ENCODE results near the gene CYP4V2. TPM values are rescaled to one million over a fixed set of nuclear protein-coding genes. Genes with fewer than 3 reads are reported as not detected.

Gene CYP4V2
- total RNA-seq, 4 donors from 2014 or later: 1.4 to 18.1 (median 7.0) TPM

DNA sequence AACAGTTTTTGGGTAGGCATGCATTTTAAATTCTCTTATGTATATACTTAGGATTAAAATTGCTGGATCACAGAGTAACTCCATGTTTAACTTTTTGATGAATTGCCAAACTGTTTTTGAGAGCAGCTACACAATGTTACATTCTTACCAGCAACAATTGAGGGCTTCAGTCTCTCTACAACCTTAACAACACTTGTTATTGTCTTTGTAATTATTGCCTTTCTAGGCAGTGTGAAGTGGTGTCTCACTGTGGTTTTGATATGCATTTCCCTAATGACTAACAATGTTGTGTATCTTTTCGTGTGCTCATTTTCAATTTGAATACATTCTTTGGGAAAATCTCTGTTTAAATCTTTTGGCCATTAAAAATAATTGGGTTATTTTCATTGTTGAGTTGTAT lies 57.3 kb downstream of the CYP4V2 start:
- no peak for DNase-seq

DNA sequence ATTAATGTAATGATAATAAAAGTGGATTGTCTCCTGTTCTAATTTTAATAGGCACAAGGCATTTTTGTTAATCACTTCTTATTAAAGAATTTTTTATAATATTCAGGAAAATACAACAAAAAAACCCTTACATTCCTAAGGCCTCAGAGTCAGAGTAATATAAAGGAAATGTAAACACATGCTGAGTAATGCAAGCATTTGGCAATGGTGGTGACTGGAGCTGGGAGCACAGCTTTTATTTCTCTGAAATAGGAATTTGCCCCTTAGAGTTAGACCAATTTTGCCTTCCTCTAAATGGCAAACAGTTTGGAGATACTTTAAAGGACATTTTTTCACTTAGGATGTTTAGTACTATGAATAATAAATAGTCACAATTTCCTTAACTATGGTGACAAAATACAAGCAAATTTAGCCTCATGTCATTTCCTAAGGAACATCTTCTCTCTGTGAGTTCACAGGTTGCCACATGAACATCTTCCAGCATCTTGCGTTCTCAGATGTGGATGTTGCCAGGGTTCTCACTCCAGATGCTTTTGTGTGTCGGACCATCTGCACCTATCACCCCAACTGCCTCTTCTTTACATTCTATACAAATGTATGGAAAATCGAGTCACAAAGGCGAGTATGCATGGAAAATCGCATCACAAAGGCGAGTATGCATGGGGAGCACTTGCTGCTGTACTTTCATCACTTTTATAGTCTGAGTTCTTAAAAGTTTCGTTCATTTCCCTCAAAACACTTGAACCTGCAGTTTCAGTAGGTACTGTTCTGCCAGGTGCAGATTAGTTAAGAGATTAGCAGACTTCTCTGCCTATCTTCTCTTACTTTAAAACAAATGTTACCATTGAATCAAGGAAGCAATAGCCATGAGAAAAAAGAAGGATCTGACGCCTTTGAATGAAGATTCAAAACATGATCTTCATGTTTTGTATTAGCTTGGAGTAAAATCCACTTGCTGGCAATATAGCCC lies 58.7 kb downstream of the CYP4V2 start:
- 54 to 70% methylated on average over 8 of the region's 8 CpGs for WGBS, 2 donors
- TF ChIP-seq POLR2A (IDR thresholded peaks at IDR 0.05): no peak
- TF ChIP-seq, protein P1, sequence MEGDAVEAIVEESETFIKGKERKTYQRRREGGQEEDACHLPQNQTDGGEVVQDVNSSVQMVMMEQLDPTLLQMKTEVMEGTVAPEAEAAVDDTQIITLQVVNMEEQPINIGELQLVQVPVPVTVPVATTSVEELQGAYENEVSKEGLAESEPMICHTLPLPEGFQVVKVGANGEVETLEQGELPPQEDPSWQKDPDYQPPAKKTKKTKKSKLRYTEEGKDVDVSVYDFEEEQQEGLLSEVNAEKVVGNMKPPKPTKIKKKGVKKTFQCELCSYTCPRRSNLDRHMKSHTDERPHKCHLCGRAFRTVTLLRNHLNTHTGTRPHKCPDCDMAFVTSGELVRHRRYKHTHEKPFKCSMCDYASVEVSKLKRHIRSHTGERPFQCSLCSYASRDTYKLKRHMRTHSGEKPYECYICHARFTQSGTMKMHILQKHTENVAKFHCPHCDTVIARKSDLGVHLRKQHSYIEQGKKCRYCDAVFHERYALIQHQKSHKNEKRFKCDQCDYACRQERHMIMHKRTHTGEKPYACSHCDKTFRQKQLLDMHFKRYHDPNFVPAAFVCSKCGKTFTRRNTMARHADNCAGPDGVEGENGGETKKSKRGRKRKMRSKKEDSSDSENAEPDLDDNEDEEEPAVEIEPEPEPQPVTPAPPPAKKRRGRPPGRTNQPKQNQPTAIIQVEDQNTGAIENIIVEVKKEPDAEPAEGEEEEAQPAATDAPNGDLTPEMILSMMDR (IDR thresholded peaks at IDR 0.05): no peak

More for the DNA sequence above, 57.3 kb downstream of the CYP4V2 start:
- intact Hi-C loops (cut with DNase I): no loop called here
- H3K36me3 ChIP-seq: peaks cover 0 to 7% (median 0%) of the 10 kb centered on the region in 3 donors
- no peak overlapping the region for H3K4me3 ChIP-seq
- 42 to 75% methylated on average over 1 of the region's 1 CpG for WGBS, 2 donors
- H3K9me3 ChIP-seq: no peaks in the 10 kb centered on the region
- H3K27ac ChIP-seq: no peak overlapping the region
- H3K4me1 ChIP-seq: no peaks in the 10 kb centered on the region
- no peak for TF ChIP-seq POLR2A (IDR thresholded peaks at IDR 0.05)
- TF ChIP-seq, protein P1 (IDR thresholded peaks at IDR 0.05): no peak
- no peaks in the 10 kb centered on the region for H3K27me3 ChIP-seq

DNA sequence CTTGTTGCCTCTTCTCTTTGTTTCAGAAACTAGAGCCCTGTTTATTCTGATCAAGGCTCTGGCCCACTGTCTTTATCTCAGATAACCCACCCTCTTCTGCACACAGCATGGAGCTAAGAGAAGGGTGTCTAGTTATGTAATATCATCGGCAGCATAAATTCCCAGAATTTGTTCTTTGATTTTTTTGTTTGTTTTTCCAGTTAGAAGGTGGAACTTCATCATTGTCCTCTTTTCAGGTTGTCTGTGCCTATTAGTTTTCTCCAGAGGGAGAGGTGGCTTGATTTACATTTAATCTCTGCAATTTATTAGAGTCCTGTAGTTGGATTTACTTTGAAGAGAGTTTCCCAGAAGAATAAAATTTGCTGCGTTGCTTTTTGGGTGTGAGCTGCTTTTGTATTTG lies 59.4 kb downstream of the CYP4V2 start:
- no peaks in the 10 kb centered on the region for H3K4me1 ChIP-seq
- H3K27me3 ChIP-seq: no peaks in the 10 kb centered on the region
- no peak overlapping the region for H3K27ac ChIP-seq
- H3K4me3 ChIP-seq: no peak overlapping the region
- WGBS, 2 donors: 38 to 59% methylated on average over 2 of the region's 2 CpGs
- TF ChIP-seq POLR2A (IDR thresholded peaks at IDR 0.05): no peak
- TF ChIP-seq, protein P1 (IDR thresholded peaks at IDR 0.05): no peak
- no peak for DNase-seq
- intact Hi-C loops (cut with DNase I): no loop called here
- no peaks in the 10 kb centered on the region for H3K9me3 ChIP-seq
- peaks cover 0 to 7% (median 0%) of the 10 kb centered on the region in 3 donors for H3K36me3 ChIP-seq

More for the DNA sequence above, 58.7 kb downstream of the CYP4V2 start:
- no peak for DNase-seq
- Histone ChIP-seq H3K4me3 (no peak overlapping the region), H3K9me3 (no peaks in the 10 kb centered on the region), H3K27me3 (no peaks in the 10 kb centered on the region), H3K4me1 (no peaks in the 10 kb centered on the region), H3K27ac (no peak overlapping the region), H3K36me3 (peaks cover 0 to 7% (median 0%) of the 10 kb centered on the region in 3 donors)
- intact Hi-C loops (cut with DNase I): no loop called here

DNA sequence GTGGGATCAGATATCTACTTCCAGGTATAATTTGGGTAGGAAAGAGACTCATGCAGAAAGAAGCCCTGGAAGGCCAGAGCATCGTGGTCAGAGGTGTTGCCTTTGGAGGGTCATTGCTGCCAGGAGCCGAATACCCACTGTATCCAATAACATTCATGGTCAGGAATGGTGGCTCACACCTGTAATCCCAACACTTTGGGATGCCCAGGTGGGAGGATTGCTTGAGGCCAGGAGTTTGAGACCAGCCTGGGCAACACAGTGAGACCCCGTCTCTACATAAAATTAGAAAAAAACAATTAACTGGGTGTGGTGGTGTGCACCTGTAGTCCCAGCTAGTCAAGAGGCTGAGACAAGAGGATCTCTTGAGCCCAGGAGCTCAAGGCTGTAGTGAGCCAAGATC lies 63.8 kb downstream of the CYP4V2 start:
- TF ChIP-seq POLR2A (IDR thresholded peaks at IDR 0.05): no peak
- TF ChIP-seq, protein P1 (IDR thresholded peaks at IDR 0.05): no peak

DNA sequence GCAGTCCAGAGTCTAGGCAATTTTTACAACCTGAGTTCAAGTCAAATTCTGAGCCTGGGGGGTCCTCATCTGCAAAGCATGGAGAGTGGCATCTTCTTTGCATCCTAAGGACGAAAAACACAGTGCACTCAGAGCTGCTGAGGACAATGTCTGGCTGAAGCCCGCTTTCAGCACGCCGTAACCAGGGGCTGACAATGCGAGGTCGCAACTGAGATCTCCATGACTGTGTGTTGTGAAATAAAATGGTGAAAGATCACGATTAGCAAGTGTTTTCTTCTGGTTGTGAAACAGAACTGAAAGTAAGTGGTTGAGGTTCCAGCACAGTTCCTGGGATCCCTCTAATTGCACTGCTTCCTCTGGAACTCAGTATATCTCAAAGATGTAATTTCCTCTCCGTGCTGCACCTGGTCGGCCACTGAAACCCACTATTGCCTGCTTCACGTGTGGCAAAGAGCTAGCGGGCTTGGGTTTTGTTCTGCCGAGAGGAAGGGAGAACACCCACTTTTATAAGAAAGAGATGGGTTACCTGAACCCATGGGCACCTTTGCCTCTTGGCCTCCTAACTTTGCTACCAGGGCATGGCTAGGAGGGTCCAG lies 66.9 kb downstream of the CYP4V2 start:
- H3K27me3 ChIP-seq: no peaks in the 10 kb centered on the region
- no peaks in the 10 kb centered on the region for H3K9me3 ChIP-seq
- no peak for TF ChIP-seq POLR2A (IDR thresholded peaks at IDR 0.05)
- TF ChIP-seq, protein P1 (IDR thresholded peaks at IDR 0.05): no peak
- H3K4me3 ChIP-seq: no peak overlapping the region
- H3K27ac ChIP-seq: no peak overlapping the region
- H3K36me3 ChIP-seq: no peaks in the 10 kb centered on the region
- intact Hi-C loops (cut with DNase I): no loop called here
- H3K4me1 ChIP-seq: peaks cover 0 to 6% (median 0%) of the 10 kb centered on the region in 3 donors
- WGBS, 2 donors: 79 to 88% methylated on average over 9 to 12 of the region's 12 CpGs
- DNase-seq: no peak

More for the DNA sequence above, 63.8 kb downstream of the CYP4V2 start:
- Histone ChIP-seq H3K27me3 (no peaks in the 10 kb centered on the region), H3K27ac (no peak overlapping the region), H3K36me3 (peaks cover 0 to 7% (median 0%) of the 10 kb centered on the region in 3 donors), H3K4me1 (no peaks in the 10 kb centered on the region), H3K9me3 (no peaks in the 10 kb centered on the region), H3K4me3 (no peak overlapping the region)
- no peak for DNase-seq
- WGBS, 2 donors: 87 to 89% methylated on average over 3 of the region's 3 CpGs
- intact Hi-C loops (cut with DNase I): no loop called here

Measured in esophagus squamous epithelium (tissue), 5 donors.